HepG2 (cell line): Measurements from ENCODE around the gene MRO. TPM values are rescaled to one million over a fixed set of nuclear protein-coding genes. Genes with fewer than 3 reads are reported as not detected.

Experiments
- ATAC-seq: fragments of 200-7000 bp; cut with Tn5 transposase; 3 replicates; pipeline ENCODE4 v1.9.1; 2020; ENCODE audit warnings: mild to moderate bottlenecking, moderate library complexity
- BruUV-seq: library from RNA; stranded (reverse); fragments of 400-500 nt; replicated peaks from 2 replicates; lab custom pipeline; 2021; lab: Mats Ljungman, UMichigan
- CTCF ChIA-PET: fragments of 300-600 bp; formaldehyde crosslinking; extraction: SDS; loops from one replicate; lab custom pipeline; 2021; ENCODE audit warnings: low total read pairs, inconsistent platforms, low intra/inter-chr PET ratio; lab: Yijun Ruan, JAX
- POLR2A ChIA-PET: fragments of 350-600 bp; sonication (Branson Sonifier 250); formaldehyde crosslinking; loops from one replicate; lab custom pipeline; 2020; ENCODE audit warnings: antibody characterized with exemption, inconsistent platforms; lab: Yijun Ruan, JAX
- DNase-seq: peaks from one replicate; pipeline ENCODE4 v3.0.0-alpha.2; 2015; ENCODE audit warnings: low spot score
- FAIRE-seq: peaks from 3 replicates; lab custom pipeline; 2011; peaks lifted over from hg19 to GRCh38; lab: Jason Lieb, UNC
- H2AFZ ChIP-seq: one replicate; pipeline ENCODE4 v1.6.1; 2011; ENCODE audit warnings: low read length, inconsistent platforms
- H3K27ac ChIP-seq: fragments of 300-600 bp; 3 replicates; pipeline ENCODE4 v1.8.0; 2011; ENCODE audit warnings: mixed run types, mild to moderate bottlenecking, mixed read lengths, low read length, inconsistent platforms; ENCODE audit not compliant: insufficient read depth; ENCODE audit errors: extremely low read length
- H3K27me3 ChIP-seq, 2 experiments: fragments of 200-600 bp in 1 of 2; 2 replicates in 1 of 2; 3 replicates in 1 of 2; pipeline versions ENCODE4 v1.6.0 to v1.8.0; 2011; ENCODE audit warnings: low read length in 2 of 2, mild to moderate bottlenecking in 2 of 2, moderate library complexity in 2 of 2, inconsistent platforms in 1 of 2; ENCODE audit not compliant: insufficient read depth in 2 of 2, control insufficient read depth in 1 of 2
- H3K36me3 ChIP-seq, 2 experiments: fragments of 200-600 bp in 1 of 2; replicated peaks in 1 of 2; 2 replicates in 1 of 2; 3 replicates in 1 of 2; pipeline versions ENCODE4 v1.5.1 to v1.8.0; 2011; ENCODE audit warnings: low read length in 2 of 2, inconsistent platforms in 1 of 2; ENCODE audit not compliant: insufficient read depth in 2 of 2, control insufficient read depth in 1 of 2
- H3K4me1 ChIP-seq: 2 replicates; pipeline ENCODE4 v1.5.1; 2012; ENCODE audit warnings: low read length, inconsistent platforms; ENCODE audit not compliant: insufficient read depth
- H3K4me2 ChIP-seq: 2 replicates; pipeline ENCODE4 v1.6.0; 2011; ENCODE audit warnings: low read depth, low read length, inconsistent platforms
- H3K4me3 ChIP-seq, 3 experiments: fragments of 200-600 bp in 1 of 3; sonication (generic), shearing (Covaris generic) in 1 of 3; replicated peaks in 1 of 3; 2 replicates each; pipeline ENCODE4 v1.5.1; 2011 to 2016; ENCODE audit warnings: low read length in 3 of 3, inconsistent platforms in 2 of 3, low read depth in 2 of 3, mild to moderate bottlenecking in 2 of 3, control low read depth in 1 of 3, mixed read lengths in 1 of 3; ENCODE audit not compliant: insufficient read depth in 1 of 3
- H3K79me2 ChIP-seq: one replicate; pipeline ENCODE4 v1.6.1; 2011; ENCODE audit warnings: low read length, inconsistent platforms; ENCODE audit not compliant: insufficient read depth
- H3K9ac ChIP-seq: 2 replicates; pipeline ENCODE4 v1.6.0; 2011; ENCODE audit warnings: mild to moderate bottlenecking, low read depth, low read length, inconsistent platforms; ENCODE audit not compliant: insufficient read depth
- H3K9me3 ChIP-seq: 2 replicates; pipeline ENCODE4 v1.5.1; 2012; ENCODE audit warnings: mild to moderate bottlenecking, low read length
- H4K20me1 ChIP-seq: 2 replicates; pipeline ENCODE4 v1.6.0; 2011; ENCODE audit warnings: inconsistent platforms, mild to moderate bottlenecking, low read length, moderate library complexity; ENCODE audit not compliant: insufficient read depth
- CENPX ChIP-seq: sonication (generic); formaldehyde crosslinking; IDR thresholded peaks from 2 replicates; pipeline ENCODE4 v1.9.0; 2021; ENCODE audit warnings: mild to moderate bottlenecking, missing genetic modification reagents, moderate library complexity
- CREB1 ChIP-seq, 2 experiments: fragments of 450-650 bp in 1 of 2; IDR thresholded peaks; 2 replicates each; pipeline ENCODE4 v1.6.1; 2016 to 2017; ENCODE audit warnings: control low read depth in 1 of 2, mild to moderate bottlenecking in 1 of 2, missing compliant biosample characterization in 1 of 2, missing genetic modification characterization in 1 of 2
- DNMT3B ChIP-seq: conservative IDR thresholded peaks from 2 replicates; pipeline ENCODE4 v1.6.1; 2016; ENCODE audit warnings: missing biosample characterization, control low read depth
- MAFK ChIP-seq, 2 experiments: IDR thresholded peaks in 1 of 2; conservative IDR thresholded peaks in 1 of 2; 2 replicates each; pipeline ENCODE4 v1.6.1; 2011; ENCODE audit warnings: improper control_type of control experiment in 2 of 2, low read length in 2 of 2
- NRL ChIP-seq: sonication (generic); formaldehyde crosslinking; IDR thresholded peaks from 2 replicates; pipeline ENCODE4 v1.5.0; 2020; ENCODE audit warnings: missing genetic modification reagents, mild to moderate bottlenecking, moderate library complexity, borderline replicate concordance
- TSC22D2 ChIP-seq: sonication (generic); formaldehyde crosslinking; IDR thresholded peaks from 2 replicates; pipeline ENCODE4 v1.5.1; 2020; ENCODE audit warnings: missing genetic modification reagents, mild to moderate bottlenecking, borderline replicate concordance
- WGBS: methylation state at CpG from one replicate; pipeline ENCODE4 v1.1.6; 2017; ENCODE audit warnings: low lambda C conversion rate; 5-methylcytosine and 5-hydroxymethylcytosine counted together
- in situ Hi-C: cut with HindIII; loops from 2 replicates; pipeline ENCODE4 v1.10.0; 2017; ENCODE audit warnings: low pct_unique_long_range_greater_than_20kb; ENCODE audit not compliant: extremely low pct_ligation_motif_present
- intact Hi-C: fragments of 100-400 bp; cut with micrococcal nuclease; formaldehyde crosslinking; loops from one replicate; pipeline ENCODE4 v1.10.0; 2022; ENCODE audit not compliant: unreplicated experiment
- polyA plus RNA-seq, 8 experiments: library from polyadenylated mRNA; depleted of rRNA in 3 of 8; stranded (reverse) in 7 of 8; unstranded in 1 of 8; fragments of >200 nt; fragmentation: Illumina TruSeq in 4 of 8; extraction: Trizol in 4 of 8; gene quantifications; 2 replicates each; pipeline versions ENCODE4 v1.2.1 to v1.2.3, GENCODE V29; 2011 to 2016; ENCODE audit warnings: low read depth in 4 of 8, missing spikeins in 1 of 8, mixed read lengths in 1 of 8; ENCODE audit not compliant: insufficient read depth in 1 of 8
- total RNA-seq, 5 experiments: library from RNA; depleted of rRNA; stranded (reverse); fragments of >200 nt; fragmentation: Illumina TruSeq; extraction: Trizol; gene quantifications; 2 replicates each; pipeline ENCODE4 v1.2.3, GENCODE V29; 2016; ENCODE audit warnings: low read depth in 1 of 5
- TF ChIP-seq, protein P1 (sequence below): fragments of 450-650 bp; IDR thresholded peaks from 2 replicates; pipeline ENCODE4 v1.6.1; 2017; ENCODE audit warnings: mild to moderate bottlenecking

The MRO gene
- total and polyA plus RNA-seq, 2 of the 13 experiments (the other 11 are each of a cell fraction or from before 2014, with no cell fraction given) = not detected

DNA sequence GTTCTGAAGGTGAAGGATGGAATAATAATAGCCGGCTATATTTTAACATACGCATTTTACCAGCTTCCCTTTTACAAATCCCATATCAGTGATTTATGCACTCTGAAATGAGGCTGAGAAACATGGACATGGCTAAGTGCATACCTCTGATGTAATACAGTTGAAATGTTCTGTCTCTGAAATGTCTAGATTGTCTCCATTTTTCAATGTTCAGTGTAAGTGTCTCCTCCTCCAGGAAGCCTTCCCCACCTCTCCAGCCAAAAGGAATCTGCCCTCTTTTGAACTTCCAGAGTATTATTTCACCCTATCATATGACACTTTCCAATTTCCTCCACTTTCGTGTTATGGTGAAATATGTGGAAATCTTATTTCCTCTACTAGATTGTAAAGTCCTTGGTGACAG is 29.6 kb upstream of the MRO start:
- Histone ChIP-seq H3K4me1 (peaks cover 17% of the 10 kb centered on the region), H4K20me1 (no peaks in the 10 kb centered on the region), H2AFZ (no peak overlapping the region), H3K9ac (no peak overlapping the region), H3K9me3 (no peaks in the 10 kb centered on the region), H3K4me2 (no peak overlapping the region), H3K79me2 (no peaks in the 10 kb centered on the region), H3K27me3 (no peaks in the 10 kb centered on the region), H3K36me3 (no peaks in the 10 kb centered on the region), H3K4me3 (no peak overlapping the region)
- FAIRE-seq (no peak), DNase-seq (no peak), ATAC-seq (no peak)
- CTCF ChIA-PET = no interaction called here
- in situ Hi-C loops (no loop called here), intact Hi-C loops (no loop called here)
- POLR2A ChIA-PET = no interaction called here
- TF ChIP-seq CENPX (CRISPR knock-in tag) = no peak
- TF ChIP-seq CREB1 (IDR thresholded peaks at IDR 0.05) = no peak
- TF ChIP-seq CREB1 (CRISPR knock-in tag; IDR thresholded peaks at IDR 0.05) = no peak
- no peak for TF ChIP-seq MAFK (conservative IDR thresholded peaks at IDR 0.05 in 1 of 2, IDR thresholded peaks at IDR 0.05 in 1 of 2; ENCODE audit: low read length in 2 of 2)
- TF ChIP-seq, protein P1, sequence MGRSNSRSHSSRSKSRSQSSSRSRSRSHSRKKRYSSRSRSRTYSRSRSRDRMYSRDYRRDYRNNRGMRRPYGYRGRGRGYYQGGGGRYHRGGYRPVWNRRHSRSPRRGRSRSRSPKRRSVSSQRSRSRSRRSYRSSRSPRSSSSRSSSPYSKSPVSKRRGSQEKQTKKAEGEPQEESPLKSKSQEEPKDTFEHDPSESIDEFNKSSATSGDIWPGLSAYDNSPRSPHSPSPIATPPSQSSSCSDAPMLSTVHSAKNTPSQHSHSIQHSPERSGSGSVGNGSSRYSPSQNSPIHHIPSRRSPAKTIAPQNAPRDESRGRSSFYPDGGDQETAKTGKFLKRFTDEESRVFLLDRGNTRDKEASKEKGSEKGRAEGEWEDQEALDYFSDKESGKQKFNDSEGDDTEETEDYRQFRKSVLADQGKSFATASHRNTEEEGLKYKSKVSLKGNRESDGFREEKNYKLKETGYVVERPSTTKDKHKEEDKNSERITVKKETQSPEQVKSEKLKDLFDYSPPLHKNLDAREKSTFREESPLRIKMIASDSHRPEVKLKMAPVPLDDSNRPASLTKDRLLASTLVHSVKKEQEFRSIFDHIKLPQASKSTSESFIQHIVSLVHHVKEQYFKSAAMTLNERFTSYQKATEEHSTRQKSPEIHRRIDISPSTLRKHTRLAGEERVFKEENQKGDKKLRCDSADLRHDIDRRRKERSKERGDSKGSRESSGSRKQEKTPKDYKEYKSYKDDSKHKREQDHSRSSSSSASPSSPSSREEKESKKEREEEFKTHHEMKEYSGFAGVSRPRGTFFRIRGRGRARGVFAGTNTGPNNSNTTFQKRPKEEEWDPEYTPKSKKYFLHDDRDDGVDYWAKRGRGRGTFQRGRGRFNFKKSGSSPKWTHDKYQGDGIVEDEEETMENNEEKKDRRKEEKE = no peak
- no peak for TF ChIP-seq NRL (CRISPR knock-in tag)
- TF ChIP-seq TSC22D2 (CRISPR knock-in tag) = no peak
- no peak for TF ChIP-seq DNMT3B (CRISPR knock-in tag)
- TF ChIP-seq, all 625 proteins: peak for 0
- 51% methylated on average over 3 of the region's 3 CpGs for WGBS
- no peak overlapping the region for H3K27ac ChIP-seq
- BruUV-seq = no TSS peak
